Transverse colon (tissue), 4 donors: Measurements from ENCODE around the gene MRAS. TPM values are rescaled to one million over a fixed set of nuclear protein-coding genes. Genes with fewer than 3 reads are reported as not detected.

ENCODE experiments used
- DNase-seq: peaks from one replicate; pipeline ENCODE4 v3.0.0-alpha.2; 2019
- H3K27ac ChIP-seq, 4 donors: fragments of 200-600 bp; sonication (generic); 2 replicates each; pipeline ENCODE4 v1.5.1; 2016 to 2018; ENCODE audit warnings: inconsistent platforms in 4 of 4
- H3K27me3 ChIP-seq: fragments of 200-600 bp; sonication (generic); 2 replicates; pipeline ENCODE4 v1.5.1; 2017; ENCODE audit warnings: inconsistent platforms
- H3K36me3 ChIP-seq, 4 donors: fragments of 200-600 bp; sonication (generic); 2 replicates each; pipeline ENCODE4 v1.5.1; 2017 to 2019; ENCODE audit warnings: inconsistent platforms in 4 of 4
- H3K4me1 ChIP-seq, 4 donors: fragments of 200-600 bp; sonication (generic); 2 replicates each; pipeline ENCODE4 v1.5.1; 2017 to 2020; ENCODE audit warnings: inconsistent platforms in 4 of 4
- H3K4me3 ChIP-seq, 4 donors: fragments of 200-600 bp; sonication (generic); 1 replicate in 1 of 4; 2 replicates in 3 of 4; pipeline versions ENCODE4 v1.5.1 to v1.6.1; 2017 to 2019; ENCODE audit warnings: inconsistent platforms in 4 of 4
- H3K9me3 ChIP-seq, 2 donors: fragments of 200-600 bp; sonication (generic); 2 replicates each; pipeline ENCODE4 v1.5.1; 2017 to 2019; ENCODE audit warnings: inconsistent platforms in 2 of 2
- CTCF ChIP-seq, 5 experiments: fragments of 200-600 bp in 3 of 5; fragments of 450-650 bp in 2 of 5; sonication (generic) in 3 of 5; IDR thresholded peaks; 1 replicate in 2 of 5; 2 replicates in 3 of 5; pipeline ENCODE4 v1.5.1; 2016 to 2017; ENCODE audit warnings: antibody characterized with exemption in 5 of 5, inconsistent platforms in 3 of 5, mild to moderate bottlenecking in 2 of 5, moderate library complexity in 1 of 5
- EP300 ChIP-seq: sonication (generic); formaldehyde crosslinking; IDR thresholded peaks from one replicate; pipeline ENCODE4 v1.6.1; 2017; ENCODE audit warnings: antibody characterized with exemption, low read depth
- POLR2A ChIP-seq: fragments of 450-650 bp; IDR thresholded peaks from one replicate; pipeline ENCODE4 v1.6.1; 2016; ENCODE audit warnings: antibody characterized with exemption, mild to moderate bottlenecking, moderate library complexity
- POLR2AphosphoS5 ChIP-seq, 3 donors: sonication (generic); formaldehyde crosslinking; IDR thresholded peaks; one replicate each; pipeline ENCODE4 v1.6.1; 2016; ENCODE audit warnings: antibody characterized with exemption in 3 of 3
- WGBS, 2 donors: methylation state at CpG; one replicate each; pipeline ENCODE4 v1.1.5; 2018; ENCODE audit warnings: low coverage in 1 of 2; 5-methylcytosine and 5-hydroxymethylcytosine counted together
- in situ Hi-C, 4 donors: fragments of 200-750 bp; cut with MboI; loops; one replicate each; pipeline versions ENCODE4 v1.15.0 to v1.15.1; 2017; ENCODE audit warnings: low sequenced_read_pairs in 3 of 4, low pct_ligation_motif_present in 1 of 4, low pct_unique_long_range_greater_than_20kb in 1 of 4
- intact Hi-C: fragments of 100-400 bp; cut with DNase I; formaldehyde crosslinking; loops from one replicate; pipeline ENCODE4 v1.15.1; 2023; ENCODE audit warnings: low total_unique reads
- total RNA-seq, 4 donors: library from RNA; depleted of rRNA; stranded (reverse); fragments of >200 nt; gene quantifications; one replicate each; pipeline ENCODE4 v1.1.0, GENCODE V29; 2016

Gene MRAS
- total RNA-seq, 4 donors from 2014 or later, result 3.0 to 9.6 (median 6.3) TPM

- Histone ChIP-seq H3K4me1 (no peaks in the 10 kb centered on the region), H3K9me3 (no peaks in the 10 kb centered on the region), H3K27ac (no peak overlapping the region), H3K36me3 (no peaks in the 10 kb centered on the region), H3K27me3 (no peaks in the 10 kb centered on the region), H3K4me3 (no peak overlapping the region)
- DNase-seq, result no peak
- TF ChIP-seq EP300 (no peak), POLR2AphosphoS5 (IDR thresholded peaks at IDR 0.05) (no peak), CTCF (IDR thresholded peaks at IDR 0.05) (no peak), POLR2A (no peak)
- in situ Hi-C loops (no loop called here), intact Hi-C loops (no loop called here)
- WGBS, 2 donors, result 67 to 70% methylated on average over 6 to 8 of the region's 8 CpGs
These were observed 17.8 kb downstream of the MRAS start for GRCh38 chr3:138366006-138366759.

GRCh38 chr3:138367326-138367850, 19.0 kb downstream of the MRAS start:
- Histone ChIP-seq H3K27me3 (no peaks in the 10 kb centered on the region), H3K9me3 (no peaks in the 10 kb centered on the region), H3K4me1 (no peaks in the 10 kb centered on the region), H3K27ac (no peak overlapping the region), H3K36me3 (no peaks in the 10 kb centered on the region), H3K4me3 (no peak overlapping the region)
- intact Hi-C loops (no loop called here), in situ Hi-C loops (no loop called here)
- 60 to 84% methylated on average over 2 to 7 of the region's 7 CpGs for WGBS, 2 donors
- DNase-seq, result no peak
- TF ChIP-seq CTCF (IDR thresholded peaks at IDR 0.05) (no peak), POLR2A (no peak)

- intact Hi-C loops (no loop called here), in situ Hi-C loops (no loop called here)
- peak; percentile 26 for DNase-seq
- no peaks in the 10 kb centered on the region for H3K36me3 ChIP-seq
- H3K27ac ChIP-seq, result no peak overlapping the region
- TF ChIP-seq POLR2A (no peak), CTCF (IDR thresholded peaks at IDR 0.05) (no peak), EP300 (no peak), POLR2AphosphoS5 (IDR thresholded peaks at IDR 0.05) (no peak)
- H3K27me3 ChIP-seq, result no peaks in the 10 kb centered on the region
- WGBS, 2 donors, result 28% methylated on average over 5 of the region's 5 CpGs; no CpG with 5 or more reads in 1 of the 2 donors
- H3K4me1 ChIP-seq, result no peaks in the 10 kb centered on the region
- no peak overlapping the region for H3K4me3 ChIP-seq
- no peaks in the 10 kb centered on the region for H3K9me3 ChIP-seq
These were observed 19.5 kb downstream of the MRAS start for GRCh38 chr3:138367911-138368310.

GRCh38 chr3:138369151-138369900, 20.9 kb downstream of the MRAS start:
- Histone ChIP-seq H3K4me3 (no peak overlapping the region), H3K4me1 (no peaks in the 10 kb centered on the region), H3K27me3 (no peaks in the 10 kb centered on the region), H3K9me3 (no peaks in the 10 kb centered on the region), H3K27ac (no peak overlapping the region), H3K36me3 (no peaks in the 10 kb centered on the region)
- intact Hi-C loops (no loop called here), in situ Hi-C loops (no loop called here)
- WGBS, 2 donors, result 25 to 80% methylated on average over 1 to 8 of the region's 8 CpGs
- DNase-seq, result no peak
- no peak for TF ChIP-seq POLR2AphosphoS5 (IDR thresholded peaks at IDR 0.05)
- no peak for TF ChIP-seq POLR2A
- TF ChIP-seq CTCF (IDR thresholded peaks at IDR 0.05), result no peak
- TF ChIP-seq EP300, result no peak
